Erythroblast (primary cell): ENCODE results near the gene GPR39.

Experiments used
- GATA1 ChIP-seq: IDR thresholded peaks from 2 replicates; pipeline ENCODE4 v1.6.1; 2011; ENCODE audit warnings: low read depth, mild to moderate bottlenecking, control low read depth, low read length, moderate library complexity
- POLR2A ChIP-seq: IDR thresholded peaks from 2 replicates; pipeline ENCODE4 v1.6.1; 2011; ENCODE audit warnings: mild to moderate bottlenecking, low read length

GRCh38 chr2:132465917-132466316 lies 49.3 kb downstream of the GPR39 start:
- TF ChIP-seq POLR2A (no peak), GATA1 (no peak)
